ENCODE measurements around the gene DIDO1. TPM values are rescaled to one million over a fixed set of nuclear protein-coding genes. Genes with fewer than 3 reads are reported as not detected.
"Not testable (repeated sequence)": the region's sequence is repeated elsewhere in the genome, so short reads cannot be mapped to it uniquely, and the experiment has no call there.

Gene DIDO1
- total RNA-seq, 2 experiments from 2014 or later, result 65.1 to 70.6 TPM

DNA sequence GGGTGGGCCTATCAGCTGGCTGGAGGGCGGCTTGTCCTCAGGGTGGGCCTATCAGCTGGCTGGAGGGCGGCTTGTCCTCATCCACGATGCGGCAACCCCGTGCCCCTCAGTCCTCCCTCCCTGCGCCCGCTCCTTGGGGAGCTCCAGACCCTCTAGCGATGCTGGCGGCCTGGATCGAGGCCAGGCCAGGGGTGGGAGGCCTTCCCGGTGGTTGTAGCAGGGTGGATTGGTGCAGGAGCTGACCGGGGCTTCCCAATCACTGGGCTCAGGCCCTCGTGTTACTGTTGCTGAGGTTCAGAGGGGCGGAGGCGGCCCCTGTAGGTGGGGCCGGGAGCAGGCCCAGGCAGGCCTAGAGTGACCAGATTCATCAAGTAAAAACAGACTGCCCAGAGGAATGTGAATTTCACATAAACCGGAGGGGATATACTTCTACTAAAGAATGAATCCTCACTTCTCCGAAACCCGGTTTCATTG lies 35.0 kb upstream of the DIDO1 start:
- H3K9me3 ChIP-seq (ENCODE audit: low read length), result no peaks in the 10 kb centered on the region
- H3K4me3 ChIP-seq (ENCODE audit: low read depth, low read length, poor library complexity, severe bottlenecking), result no peak overlapping the region
- intact Hi-C loops (cut with micrococcal nuclease; ENCODE audit: unreplicated experiment), result no loop called here
- POLR2A ChIA-PET, result no interaction called here
- H3K9me2 ChIP-seq (ENCODE audit: insufficient read depth, low read length), result no peaks in the 10 kb centered on the region
- BruUV-seq (replicated peaks), result no TSS peak
- no peaks in the 10 kb centered on the region for H3K4me1 ChIP-seq (ENCODE audit: insufficient read depth, low read length, poor library complexity, severe bottlenecking)
- H2AFZ ChIP-seq (ENCODE audit: low read length), result no peak overlapping the region
- no peak for DNase-seq (ENCODE audit: low spot score)
- H3K4me2 ChIP-seq (ENCODE audit: low read length), result no peak overlapping the region
- H3K79me2 ChIP-seq (ENCODE audit: insufficient read depth, low read depth, low read length), result no peaks in the 10 kb centered on the region
- TF ChIP-seq, protein P1, sequence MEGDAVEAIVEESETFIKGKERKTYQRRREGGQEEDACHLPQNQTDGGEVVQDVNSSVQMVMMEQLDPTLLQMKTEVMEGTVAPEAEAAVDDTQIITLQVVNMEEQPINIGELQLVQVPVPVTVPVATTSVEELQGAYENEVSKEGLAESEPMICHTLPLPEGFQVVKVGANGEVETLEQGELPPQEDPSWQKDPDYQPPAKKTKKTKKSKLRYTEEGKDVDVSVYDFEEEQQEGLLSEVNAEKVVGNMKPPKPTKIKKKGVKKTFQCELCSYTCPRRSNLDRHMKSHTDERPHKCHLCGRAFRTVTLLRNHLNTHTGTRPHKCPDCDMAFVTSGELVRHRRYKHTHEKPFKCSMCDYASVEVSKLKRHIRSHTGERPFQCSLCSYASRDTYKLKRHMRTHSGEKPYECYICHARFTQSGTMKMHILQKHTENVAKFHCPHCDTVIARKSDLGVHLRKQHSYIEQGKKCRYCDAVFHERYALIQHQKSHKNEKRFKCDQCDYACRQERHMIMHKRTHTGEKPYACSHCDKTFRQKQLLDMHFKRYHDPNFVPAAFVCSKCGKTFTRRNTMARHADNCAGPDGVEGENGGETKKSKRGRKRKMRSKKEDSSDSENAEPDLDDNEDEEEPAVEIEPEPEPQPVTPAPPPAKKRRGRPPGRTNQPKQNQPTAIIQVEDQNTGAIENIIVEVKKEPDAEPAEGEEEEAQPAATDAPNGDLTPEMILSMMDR (conservative IDR thresholded peaks at IDR 0.05; ENCODE audit: low read length), result no peak
- no peak for TF ChIP-seq EZH2phosphoT487 (IDR thresholded peaks at IDR 0.05; ENCODE audit: borderline replicate concordance, low read depth, low read length)
- no peaks in the 10 kb centered on the region for H3K36me3 ChIP-seq (ENCODE audit: insufficient read depth, low read length)
- no peaks in the 10 kb centered on the region for H4K20me1 ChIP-seq (ENCODE audit: insufficient read depth, low read length)
- no peak overlapping the region for H3K27ac ChIP-seq (ENCODE audit: low read depth, low read length, poor library complexity, severe bottlenecking)
- CTCF ChIA-PET (ENCODE audit: unreplicated experiment), result interaction anchor here (0.6 kb wide), 1 partner anchor 155 kb away, joined by 3 read pairs; no protein-coding TSS in a partner anchor

DNA sequence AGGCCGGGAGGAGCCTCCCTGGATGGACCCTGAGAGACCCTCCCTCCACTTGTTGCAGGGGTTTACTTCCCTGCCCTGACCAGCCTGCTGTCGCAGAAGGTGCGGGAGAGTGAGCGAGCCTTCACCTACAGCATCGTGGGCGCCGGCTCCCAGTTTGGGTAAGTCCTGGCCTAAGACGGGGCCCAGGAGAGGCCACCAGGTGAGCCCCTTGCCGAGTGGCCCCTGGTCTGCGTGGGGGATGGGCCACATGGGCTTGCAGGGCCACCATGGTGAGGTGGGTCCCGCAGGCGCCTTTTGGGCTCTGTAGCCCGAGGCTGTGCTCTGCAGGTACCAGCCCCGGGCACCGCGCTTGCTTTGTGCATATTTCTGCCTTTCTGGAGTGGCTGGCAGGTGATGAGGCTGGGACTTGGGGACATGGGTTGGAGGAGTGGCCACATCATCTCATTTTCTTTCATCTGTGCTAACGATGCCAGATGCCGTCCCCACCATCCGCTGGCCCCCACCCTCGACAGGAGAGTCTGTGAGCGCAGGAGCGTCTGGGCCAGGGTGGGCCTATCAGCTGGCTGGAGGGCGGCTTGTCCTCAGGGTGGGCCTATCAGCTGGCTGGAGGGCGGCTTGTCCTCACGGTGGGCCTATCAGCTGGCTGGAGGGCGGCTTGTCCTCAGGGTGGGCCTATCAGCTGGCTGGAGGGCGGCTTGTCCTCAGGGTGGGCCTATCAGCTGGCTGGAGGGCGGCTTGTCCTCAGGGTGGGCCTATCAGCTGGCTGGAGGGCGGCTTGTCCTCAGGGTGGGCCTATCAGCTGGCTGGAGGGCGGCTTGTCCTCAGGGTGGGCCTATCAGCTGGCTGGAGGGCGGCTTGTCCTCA lies 34.4 kb upstream of the DIDO1 start:
- H3K4me2 ChIP-seq (ENCODE audit: low read length); H4K20me1 ChIP-seq (ENCODE audit: insufficient read depth, low read length); H3K9me2 ChIP-seq (ENCODE audit: insufficient read depth, low read length); CTCF ChIA-PET (ENCODE audit: unreplicated experiment); H3K36me3 ChIP-seq (ENCODE audit: insufficient read depth, low read length); intact Hi-C loops (cut with micrococcal nuclease; ENCODE audit: unreplicated experiment); H3K4me1 ChIP-seq (ENCODE audit: insufficient read depth, low read length, poor library complexity, severe bottlenecking); H3K27ac ChIP-seq (ENCODE audit: low read depth, low read length, poor library complexity, severe bottlenecking); BruUV-seq (replicated peaks); H3K9me3 ChIP-seq (ENCODE audit: low read length); H3K79me2 ChIP-seq (ENCODE audit: insufficient read depth, low read depth, low read length); POLR2A ChIA-PET; DNase-seq (ENCODE audit: low spot score); H2AFZ ChIP-seq (ENCODE audit: low read length); H3K4me3 ChIP-seq (ENCODE audit: low read depth, low read length, poor library complexity, severe bottlenecking): not testable (repeated sequence)

DNA sequence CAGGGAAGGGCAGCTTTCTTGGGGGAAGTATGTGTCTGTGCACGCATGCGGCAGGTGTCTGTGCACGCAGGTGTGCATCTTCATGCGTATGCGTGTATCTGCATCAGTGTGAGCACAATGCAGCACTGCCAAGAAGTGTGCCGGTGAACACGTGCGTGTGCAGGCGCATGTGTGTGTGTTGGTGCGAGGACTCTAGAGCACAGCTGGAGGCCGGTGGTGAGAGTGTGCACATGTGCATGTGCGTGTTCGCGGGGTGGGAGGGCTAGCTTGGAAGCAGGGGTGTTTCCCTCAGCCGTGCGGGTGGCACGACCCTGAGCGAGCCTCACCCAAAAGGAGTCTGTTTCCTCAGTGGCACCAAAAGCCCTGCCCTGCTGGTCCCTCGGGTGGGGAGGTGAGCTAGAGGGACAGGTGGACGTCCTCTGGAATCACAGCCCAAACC lies 33.7 kb upstream of the DIDO1 start:
- Histone ChIP-seq H3K36me3 (ENCODE audit: insufficient read depth, low read length) (no peaks in the 10 kb centered on the region), H2AFZ (ENCODE audit: low read length) (no peak overlapping the region), H3K4me3 (ENCODE audit: low read depth, low read length, poor library complexity, severe bottlenecking) (no peak overlapping the region), H3K4me1 (ENCODE audit: insufficient read depth, low read length, poor library complexity, severe bottlenecking) (peaks cover 2% of the 10 kb centered on the region), H3K9me3 (ENCODE audit: low read length) (no peaks in the 10 kb centered on the region), H3K79me2 (ENCODE audit: insufficient read depth, low read depth, low read length) (no peaks in the 10 kb centered on the region), H3K27ac (ENCODE audit: low read depth, low read length, poor library complexity, severe bottlenecking) (no peak overlapping the region), H3K9me2 (ENCODE audit: insufficient read depth, low read length) (no peaks in the 10 kb centered on the region), H4K20me1 (ENCODE audit: insufficient read depth, low read length) (no peaks in the 10 kb centered on the region), H3K4me2 (ENCODE audit: low read length) (no peak overlapping the region)
- no peak for DNase-seq (ENCODE audit: low spot score)
- TF ChIP-seq, protein P1 (conservative IDR thresholded peaks at IDR 0.05; ENCODE audit: low read length), result no peak
- TF ChIP-seq EZH2phosphoT487 (IDR thresholded peaks at IDR 0.05; ENCODE audit: borderline replicate concordance, low read depth, low read length), result no peak
- BruUV-seq (replicated peaks), result no TSS peak
- CTCF ChIA-PET (ENCODE audit: unreplicated experiment), result no interaction called here
- intact Hi-C loops (cut with micrococcal nuclease; ENCODE audit: unreplicated experiment), result loop anchor here (10.0 kb wide), 1 partner anchor 45 kb away; the partner anchor contains the start of gene BHLHE23
- POLR2A ChIA-PET, result interaction anchor here (0.6 kb wide), 1 partner anchor 698 kb away, joined by 3 read pairs; the partner anchor contains the start of gene RTEL1
